Measurements from ENCODE around the gene CENPO. TPM values are rescaled to one million over a fixed set of nuclear protein-coding genes. Genes with fewer than 3 reads are reported as not detected.

Gene CENPO
- total RNA-seq, 2 donors from 2014 or later, result 9.1 to 24.4 TPM

- H3K36me3 ChIP-seq, result no peaks in the 10 kb centered on the region
- no peak for DNase-seq (ENCODE audit: low spot score)
- H3K4me1 ChIP-seq (replicated peaks), result no peaks in the 10 kb centered on the region
- no peak overlapping the region for H3K27ac ChIP-seq
- no peaks in the 10 kb centered on the region for H3K27me3 ChIP-seq (replicated peaks; ENCODE audit: insufficient read depth)
- H3K9me3 ChIP-seq, result no peaks in the 10 kb centered on the region
- no peak overlapping the region for H3K4me3 ChIP-seq
- intact Hi-C loops (cut with DNase I), result no loop called here
- WGBS, result 88% methylated on average over 5 of the region's 5 CpGs
- TF ChIP-seq POLR2AphosphoS5 (IDR thresholded peaks at IDR 0.05) (no peak), CTCF (IDR thresholded peaks at IDR 0.05) (no peak), POLR2A (IDR thresholded peaks at IDR 0.05) (no peak)
Observed at GRCh38 chr2:24771061-24771460, 22.2 kb upstream of the CENPO start.

GRCh38 chr2:24771764-24772586 is 21.2 kb upstream of the CENPO start:
- no peak for TF ChIP-seq CTCF (IDR thresholded peaks at IDR 0.05)
- TF ChIP-seq POLR2AphosphoS5 (IDR thresholded peaks at IDR 0.05), result no peak
- TF ChIP-seq POLR2A (IDR thresholded peaks at IDR 0.05), result no peak
- DNase-seq (ENCODE audit: low spot score), result no peak
- H3K36me3 ChIP-seq, result no peaks in the 10 kb centered on the region
- no peaks in the 10 kb centered on the region for H3K4me1 ChIP-seq (replicated peaks)
- no peak overlapping the region for H3K27ac ChIP-seq
- H3K4me3 ChIP-seq, result no peak overlapping the region
- H3K27me3 ChIP-seq (replicated peaks; ENCODE audit: insufficient read depth), result no peaks in the 10 kb centered on the region
- H3K9me3 ChIP-seq, result no peaks in the 10 kb centered on the region
- intact Hi-C loops (cut with DNase I), result no loop called here
- 58% methylated on average over 5 of the region's 5 CpGs for WGBS

- TF ChIP-seq POLR2A (IDR thresholded peaks at IDR 0.05) (no peak), CTCF (IDR thresholded peaks at IDR 0.05) (no peak), POLR2AphosphoS5 (IDR thresholded peaks at IDR 0.05) (no peak)
- H3K27ac ChIP-seq, result no peak overlapping the region
- H3K9me3 ChIP-seq, result no peaks in the 10 kb centered on the region
- H3K27me3 ChIP-seq (replicated peaks; ENCODE audit: insufficient read depth), result no peaks in the 10 kb centered on the region
- no peaks in the 10 kb centered on the region for H3K36me3 ChIP-seq
- intact Hi-C loops (cut with DNase I), result no loop called here
- DNase-seq (ENCODE audit: low spot score), result no peak
- no peak overlapping the region for H3K4me3 ChIP-seq
- WGBS, result 79% methylated on average over 3 of the region's 3 CpGs
- no peaks in the 10 kb centered on the region for H3K4me1 ChIP-seq (replicated peaks)
Observed at GRCh38 chr2:24774373-24774772, 18.9 kb upstream of the CENPO start.

GRCh38 chr2:24779116-24779515 is 14.1 kb upstream of the CENPO start:
- no peak for DNase-seq (ENCODE audit: low spot score)
- no peaks in the 10 kb centered on the region for H3K27me3 ChIP-seq (replicated peaks; ENCODE audit: insufficient read depth)
- no peak for TF ChIP-seq POLR2AphosphoS5 (IDR thresholded peaks at IDR 0.05)
- no peak for TF ChIP-seq CTCF (IDR thresholded peaks at IDR 0.05)
- no peak for TF ChIP-seq POLR2A (IDR thresholded peaks at IDR 0.05)
- intact Hi-C loops (cut with DNase I), result no loop called here
- H3K9me3 ChIP-seq, result no peaks in the 10 kb centered on the region
- H3K4me1 ChIP-seq (replicated peaks), result no peaks in the 10 kb centered on the region
- H3K4me3 ChIP-seq, result no peak overlapping the region
- no peak overlapping the region for H3K27ac ChIP-seq
- H3K36me3 ChIP-seq, result no peaks in the 10 kb centered on the region
- 54% methylated on average over 2 of the region's 2 CpGs for WGBS

- Histone ChIP-seq H3K4me3 (no peak overlapping the region), H3K4me1 (replicated peaks) (no peaks in the 10 kb centered on the region), H3K27me3 (replicated peaks; ENCODE audit: insufficient read depth) (no peaks in the 10 kb centered on the region), H3K36me3 (no peaks in the 10 kb centered on the region), H3K27ac (no peak overlapping the region), H3K9me3 (no peaks in the 10 kb centered on the region)
- intact Hi-C loops (cut with DNase I), result no loop called here
- TF ChIP-seq CTCF (IDR thresholded peaks at IDR 0.05), result no peak
- TF ChIP-seq POLR2AphosphoS5 (IDR thresholded peaks at IDR 0.05), result no peak
- DNase-seq (ENCODE audit: low spot score), result no peak
- WGBS, result 92% methylated on average over 3 of the region's 3 CpGs
Observed at GRCh38 chr2:24783641-24784040, 9.6 kb upstream of the CENPO start.

All from prostate gland (tissue), 2 donors.